Tibial nerve (tissue), 3 donors: ENCODE measurements around the gene APOE.

Experiments used
- CTCF ChIP-seq, 5 experiments: fragments of 200-600 bp in 3 of 5; fragments of 450-650 bp in 2 of 5; sonication (generic) in 3 of 5; IDR thresholded peaks; one replicate each; pipeline ENCODE4 v1.5.1; 2016 to 2019; ENCODE audit warnings: antibody characterized with exemption in 5 of 5, mild to moderate bottlenecking in 3 of 5, moderate library complexity in 2 of 5
- POLR2A ChIP-seq, 2 donors: fragments of 450-650 bp; IDR thresholded peaks; one replicate each; pipeline ENCODE4 v1.6.1; 2017; ENCODE audit warnings: antibody characterized with exemption in 2 of 2, mild to moderate bottlenecking in 2 of 2, moderate library complexity in 2 of 2

GRCh38 chr19:44863990-44864389 is 41.6 kb upstream of the APOE start:
- TF ChIP-seq POLR2A (IDR thresholded peaks at IDR 0.05) (no peak), CTCF (IDR thresholded peaks at IDR 0.05) (no peak)
